Skin epidermis (tissue), 12 donors: ENCODE measurements around the gene SUMO3.
"Not testable (repeated sequence)": the region's sequence is repeated elsewhere in the genome, so short reads cannot be mapped to it uniquely, and the experiment has no call there.

ENCODE experiments used
- H3K27ac ChIP-seq, 21 experiments: fragments of 200-600 bp; sonication (generic) in 11 of 21; one replicate each; pipeline ENCODE4 v1.5.0; 2020; ENCODE audit warnings: mild to moderate bottlenecking in 3 of 21, inconsistent platforms in 2 of 21, moderate library complexity in 2 of 21
- H3K4me3 ChIP-seq, 7 experiments: fragments of 200-600 bp; sonication (generic) in 2 of 7; one replicate each; pipeline ENCODE4 v1.5.0; 2020; ENCODE audit warnings: inconsistent platforms in 2 of 7, mild to moderate bottlenecking in 2 of 7, moderate library complexity in 1 of 7

Gene SUMO3

DNA sequence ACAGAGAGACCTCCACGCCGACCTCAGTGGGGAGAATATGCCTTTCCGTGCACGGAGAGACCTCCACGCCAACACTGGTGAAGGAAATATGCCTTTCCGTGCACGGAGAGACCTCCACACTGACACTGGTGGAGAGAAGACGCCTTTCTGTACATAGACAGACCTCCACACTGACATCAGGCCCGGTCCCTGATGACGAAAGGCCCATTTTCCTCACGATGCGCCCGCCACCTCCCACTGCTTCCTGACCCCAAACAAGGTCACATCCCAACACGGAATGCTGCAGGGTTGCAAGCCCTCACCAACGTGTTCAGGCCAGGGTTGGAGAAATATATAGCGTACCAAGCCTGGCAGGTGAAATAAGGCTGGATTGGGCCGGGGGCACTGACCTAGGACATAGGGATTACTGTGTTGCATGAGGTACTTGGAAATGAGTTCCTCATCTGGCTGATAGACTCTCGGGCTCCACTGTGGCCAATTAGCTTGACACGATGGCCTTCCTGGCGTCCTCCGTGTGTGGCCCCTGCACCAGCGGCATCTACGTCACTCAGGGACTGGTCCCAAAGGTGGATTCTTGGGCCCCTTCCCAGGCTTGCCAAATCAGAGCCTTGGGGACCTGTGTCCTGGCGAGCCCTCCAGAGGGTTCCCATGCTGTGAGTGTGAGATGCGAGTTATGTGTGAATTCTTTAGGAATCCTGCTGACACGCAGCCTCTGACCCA is 16.5 kb upstream of the SUMO3 start:
- H3K27ac ChIP-seq: no peak overlapping the region

GRCh38 chr21:44833663-44834062 is 15.8 kb upstream of the SUMO3 start:
- Histone ChIP-seq H3K27ac (no peak overlapping the region), H3K4me3 (no peak overlapping the region)

More for the DNA sequence above, 16.5 kb upstream of the SUMO3 start:
- no peak overlapping the region for H3K4me3 ChIP-seq

DNA sequence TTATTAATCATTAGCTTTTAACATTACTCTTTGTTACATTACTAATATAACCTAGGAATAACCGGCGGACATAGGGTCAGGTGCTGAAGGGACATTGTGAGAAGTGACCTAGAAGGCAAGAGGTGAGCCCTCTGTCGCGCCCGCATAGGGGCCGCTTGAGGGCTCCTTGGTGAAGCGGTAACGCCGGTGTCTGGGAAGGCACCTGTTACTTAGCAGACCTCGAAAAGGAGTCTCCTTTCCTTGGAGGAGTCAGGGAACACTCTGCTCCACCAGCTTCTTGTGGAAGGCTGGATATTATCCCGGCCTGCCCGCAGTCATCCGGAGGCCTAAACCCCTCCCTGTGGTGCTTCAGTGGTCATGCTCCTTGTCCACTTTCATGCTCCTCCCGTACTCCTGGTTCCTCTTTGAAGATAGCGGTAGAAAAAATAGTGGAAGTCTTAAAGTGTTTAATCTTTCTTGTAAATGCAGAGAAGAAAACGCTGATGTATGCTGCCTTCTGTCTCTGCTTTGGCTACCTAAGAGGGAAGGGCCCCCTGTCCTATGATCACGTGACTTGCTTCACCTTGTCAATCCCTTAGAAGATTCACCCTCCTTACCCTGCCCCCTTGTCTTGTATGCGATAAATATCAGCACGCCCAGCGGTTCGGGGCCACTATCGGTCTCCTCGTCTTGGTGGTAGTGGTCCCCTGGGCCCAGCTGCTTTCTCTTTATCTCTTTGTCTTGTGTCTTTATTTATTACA is 14.8 kb upstream of the SUMO3 start:
- H3K27ac ChIP-seq, H3K4me3 ChIP-seq: not testable (repeated sequence)

DNA sequence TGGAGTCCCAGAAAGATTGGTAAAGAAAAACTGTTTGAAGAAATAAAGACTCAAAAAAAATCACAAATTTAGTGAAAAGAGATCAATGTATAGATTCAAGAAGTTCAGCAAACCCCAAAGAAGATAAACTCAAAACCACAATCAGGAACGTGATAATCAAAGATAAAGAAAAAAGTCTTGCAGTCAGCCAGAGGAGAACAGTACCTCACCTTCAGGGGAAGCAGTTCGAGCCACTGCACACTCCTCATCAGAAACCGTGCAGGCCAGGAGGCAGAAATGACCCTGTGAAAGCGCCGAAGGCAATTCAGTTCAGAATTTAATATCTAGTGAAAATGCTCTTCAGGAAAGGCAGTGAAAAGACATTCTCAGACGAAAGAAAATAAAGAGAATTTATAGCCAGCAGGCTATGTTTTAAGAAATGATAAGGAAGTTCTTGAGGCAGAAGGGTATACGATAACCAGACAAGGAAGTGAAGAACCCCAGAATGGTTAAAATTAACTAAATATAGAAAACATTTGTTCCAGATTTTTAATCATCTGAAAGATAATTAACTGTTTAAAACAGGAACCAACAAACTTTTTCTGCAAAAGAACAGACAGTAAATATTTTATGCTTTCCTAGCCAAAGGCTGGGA is 13.5 kb upstream of the SUMO3 start:
- no peak overlapping the region for H3K27ac ChIP-seq
- H3K4me3 ChIP-seq: no peak overlapping the region

- Histone ChIP-seq H3K27ac (no peak overlapping the region), H3K4me3 (no peak overlapping the region)
These were observed 11.7 kb upstream of the SUMO3 start for GRCh38 chr21:44829507-44830092.

- Histone ChIP-seq H3K4me3 (no peak overlapping the region), H3K27ac (no peak overlapping the region)
These were observed 10.6 kb upstream of the SUMO3 start for GRCh38 chr21:44828362-44829056.

DNA sequence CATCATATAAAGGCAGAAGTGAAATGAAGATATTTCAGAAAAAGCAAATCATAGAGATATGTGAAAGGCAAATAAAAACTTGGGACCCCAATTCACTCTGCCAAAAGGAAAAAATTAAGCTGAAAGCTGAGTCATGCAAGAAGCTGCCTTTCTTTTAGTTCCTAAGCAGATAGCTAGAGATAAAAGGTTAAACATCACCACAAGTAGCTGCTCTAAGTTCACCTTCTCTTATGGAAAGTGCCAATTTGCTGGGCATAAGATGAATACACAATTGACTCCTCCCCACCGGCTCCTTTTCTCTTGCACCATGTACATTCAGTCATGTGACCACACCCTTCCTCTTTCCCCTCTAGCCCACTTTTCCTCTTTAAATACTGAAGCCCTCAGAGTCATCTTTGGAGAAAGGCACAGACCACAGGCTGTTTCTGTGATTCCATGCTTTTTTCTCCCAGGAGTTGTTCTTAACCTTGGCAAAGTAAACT is 5.4 kb upstream of the SUMO3 start:
- Histone ChIP-seq H3K4me3 (no peak overlapping the region), H3K27ac (no peak overlapping the region)

DNA sequence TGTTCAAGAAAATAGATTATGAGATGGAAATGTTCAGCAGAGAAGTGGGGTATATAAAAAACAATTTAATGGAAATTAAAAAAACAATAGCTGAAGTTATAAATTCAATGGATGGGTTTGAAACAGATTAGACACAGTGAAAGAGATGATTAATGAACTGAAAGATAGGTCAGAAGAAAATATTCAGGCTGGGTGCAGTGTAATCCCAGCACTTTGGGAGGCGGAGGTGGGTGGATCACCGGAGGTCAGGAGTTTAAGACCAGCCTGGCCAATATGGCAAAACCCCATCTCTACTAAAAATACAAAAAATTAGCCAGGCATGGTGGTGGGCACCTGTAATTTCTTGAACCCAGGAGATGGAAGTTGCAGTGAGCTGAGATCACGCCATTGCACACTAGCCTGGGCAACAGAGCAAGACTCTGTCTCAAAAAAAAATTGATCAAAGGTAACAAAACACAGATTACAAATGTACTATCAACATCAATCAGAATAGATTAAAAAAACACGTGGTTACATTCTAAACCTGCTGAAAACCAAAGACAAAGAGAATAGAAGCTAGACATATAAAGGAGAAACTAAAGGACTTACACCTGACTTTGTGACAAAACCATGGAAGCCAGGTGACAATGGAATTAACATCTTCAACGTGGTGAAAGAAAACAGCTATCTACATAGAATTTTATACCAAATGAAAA is 4.8 kb upstream of the SUMO3 start:
- H3K4me3 ChIP-seq: no peak overlapping the region
- H3K27ac ChIP-seq: no peak overlapping the region

- Histone ChIP-seq H3K27ac (no peak overlapping the region), H3K4me3 (no peak overlapping the region)
These were observed 3.0 kb upstream of the SUMO3 start for GRCh38 chr21:44820851-44821250.

DNA sequence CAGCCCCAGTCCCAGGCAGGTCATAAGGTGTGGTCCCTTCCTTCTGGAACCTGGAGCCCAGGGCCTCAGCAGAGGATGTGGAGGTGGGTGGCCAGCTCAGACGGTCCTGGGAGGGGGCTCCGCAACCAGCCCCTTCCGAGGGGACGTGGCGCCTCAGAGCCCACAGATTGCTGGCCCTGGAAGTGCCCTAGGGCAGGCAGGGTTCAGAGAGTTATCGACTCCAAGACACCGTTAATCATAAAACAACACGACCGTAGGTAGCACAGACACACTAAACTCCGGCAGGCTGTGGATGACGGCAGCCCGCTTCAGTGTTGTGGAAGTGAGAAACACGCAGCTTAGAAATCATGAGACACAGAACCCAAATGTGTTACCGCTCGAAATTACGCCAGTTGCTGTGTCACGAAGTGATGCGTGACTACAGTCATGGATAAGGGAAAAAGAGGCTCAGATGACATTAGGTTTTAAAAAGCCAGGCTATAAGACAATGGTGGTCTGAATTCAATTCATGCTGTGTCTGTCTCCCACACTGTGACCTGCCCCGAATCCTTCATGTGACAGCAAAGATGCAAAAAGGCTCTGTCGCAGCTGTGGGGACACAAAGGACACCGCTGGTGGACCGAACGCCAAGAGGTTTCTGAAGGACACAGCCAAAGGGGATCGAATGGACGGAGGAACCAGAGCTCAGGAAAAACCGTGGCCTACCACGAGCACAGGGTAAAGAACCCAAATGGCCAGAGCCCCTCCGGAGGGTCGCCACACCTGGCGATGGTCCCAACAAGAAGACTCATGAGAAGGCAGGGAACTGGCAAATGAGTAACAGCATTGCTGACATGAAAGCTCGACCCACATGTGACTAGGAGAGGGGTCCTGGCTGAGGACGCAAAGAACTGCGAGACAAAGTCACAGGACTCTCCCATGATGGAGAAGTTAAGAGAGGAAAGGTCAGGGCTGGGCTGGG is 1.7 kb upstream of the SUMO3 start:
- Histone ChIP-seq H3K4me3 (no peak overlapping the region), H3K27ac (peak overlapping the region in 1 of 21 experiments; percentile 81)

GRCh38 chr21:44818640-44819011 is 764 bp upstream of the SUMO3 start:
- Histone ChIP-seq H3K27ac (peak overlapping the region; percentile 81 to 98 (median 93)), H3K4me3 (peak overlapping the region; percentile 60 to 84 (median 63))

DNA sequence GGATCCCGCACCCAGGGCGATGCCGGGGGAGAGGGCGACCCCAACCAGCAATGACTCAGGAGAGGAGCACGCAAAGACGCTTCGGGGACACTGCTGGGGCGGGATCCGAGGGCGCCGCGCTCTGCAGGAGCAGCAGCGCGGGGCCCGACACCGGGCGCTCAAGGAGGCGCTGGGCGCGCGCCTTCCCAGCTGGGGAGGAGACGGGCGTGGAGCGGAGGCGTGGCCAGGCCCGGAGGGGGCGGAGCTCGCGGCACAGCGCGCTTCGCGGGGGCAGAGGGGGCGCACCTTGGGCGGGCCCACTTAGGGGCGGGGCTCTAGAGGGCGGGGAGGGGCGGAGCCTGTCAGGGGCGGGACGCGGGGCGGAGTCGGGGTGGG is 369 bp downstream of the SUMO3 start:
- peak overlapping the region in 20 of 21 experiments; percentile 81 to 98 (median 94) for H3K27ac ChIP-seq
- H3K4me3 ChIP-seq: peak overlapping the region; percentile 60 to 84 (median 63)

- peak overlapping the region in 17 of 21 experiments; percentile 14 to 98 (median 68) for H3K27ac ChIP-seq
- H3K4me3 ChIP-seq: peak overlapping the region; percentile 60 to 84 (median 63)
These were observed 929 bp downstream of the SUMO3 start for GRCh38 chr21:44816761-44817505.

- Histone ChIP-seq H3K4me3 (no peak overlapping the region), H3K27ac (peak overlapping the region in 9 of 21 experiments; percentile 25 to 76 (median 43))
These were observed 1.8 kb downstream of the SUMO3 start for GRCh38 chr21:44815852-44816628.

GRCh38 chr21:44815225-44815624 is 2.6 kb downstream of the SUMO3 start:
- Histone ChIP-seq H3K27ac (peak overlapping the region in 14 of 21 experiments; percentile 24 to 76 (median 33)), H3K4me3 (no peak overlapping the region)

DNA sequence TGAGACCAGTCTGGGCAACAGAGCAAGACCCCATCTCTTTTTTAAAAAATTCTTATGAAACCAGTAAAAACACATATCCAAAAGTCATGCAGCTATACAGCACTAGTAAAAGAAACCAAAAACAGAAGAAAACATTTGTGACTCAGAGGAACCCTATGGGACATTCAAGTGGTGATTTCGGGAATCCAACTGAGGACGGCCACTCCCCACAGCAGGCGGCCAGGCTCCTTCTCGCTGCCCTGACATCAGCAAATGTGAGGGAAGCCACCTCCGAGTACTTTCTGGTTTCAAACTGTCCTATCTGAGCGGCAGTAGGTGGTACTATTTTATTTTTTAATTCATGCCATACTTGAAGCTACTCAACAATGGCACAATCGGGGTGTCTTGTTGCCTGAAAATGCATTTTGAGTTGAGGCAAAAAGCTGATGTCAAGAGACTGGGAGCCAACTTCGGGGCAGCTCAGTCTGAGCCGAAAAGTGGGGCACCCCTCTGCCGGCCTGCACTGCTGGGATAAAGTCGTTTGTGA is 3.3 kb downstream of the SUMO3 start:
- no peak overlapping the region for H3K4me3 ChIP-seq
- H3K27ac ChIP-seq: peak overlapping the region in 12 of 21 experiments; percentile 24 to 76 (median 38)
